Testis (tissue), 3 donors: ENCODE results near the gene ITGA1. TPM values are rescaled to one million over a fixed set of nuclear protein-coding genes. Genes with fewer than 3 reads are reported as not detected.

Source experiments
- DNase-seq: peaks from one replicate; pipeline ENCODE4 v3.0.0-alpha.2; 2019
- H3K27ac ChIP-seq, 2 donors: fragments of 200-600 bp; sonication (generic); one replicate each; pipeline ENCODE4 v1.5.1; 2019
- H3K27me3 ChIP-seq: fragments of 200-600 bp; sonication (generic); one replicate; pipeline ENCODE4 v1.5.1; 2019
- H3K36me3 ChIP-seq: fragments of 200-600 bp; sonication (generic); one replicate; pipeline ENCODE4 v1.5.1; 2017; ENCODE audit warnings: low read depth; ENCODE audit errors: missing control alignments
- H3K4me1 ChIP-seq: fragments of 200-600 bp; sonication (generic); one replicate; pipeline ENCODE4 v1.5.1; 2019
- H3K4me3 ChIP-seq, 2 donors: fragments of 200-600 bp; sonication (generic); one replicate each; pipeline ENCODE4 v1.5.1; 2017 to 2019
- H3K9me3 ChIP-seq: fragments of 200-600 bp; sonication (generic); one replicate; pipeline ENCODE4 v1.5.1; 2017
- CTCF ChIP-seq, 3 experiments: fragments of 450-650 bp in 2 of 3; fragments of 200-600 bp in 1 of 3; sonication (generic) in 1 of 3; IDR thresholded peaks; one replicate each; pipeline ENCODE4 v1.5.1; 2016 to 2019; ENCODE audit warnings: antibody characterized with exemption in 3 of 3, mild to moderate bottlenecking in 2 of 3, moderate library complexity in 1 of 3
- POLR2A ChIP-seq: fragments of 450-650 bp; IDR thresholded peaks from one replicate; pipeline ENCODE4 v1.6.1; 2017; ENCODE audit warnings: antibody characterized with exemption, mild to moderate bottlenecking, moderate library complexity
- WGBS, 2 donors: methylation state at CpG; one replicate each; pipeline ENCODE4 v1.1.5; 2018; 5-methylcytosine and 5-hydroxymethylcytosine counted together
- intact Hi-C: fragments of 100-400 bp; cut with DNase I; formaldehyde crosslinking; loops from one replicate; pipeline ENCODE4 v1.15.1; 2023; ENCODE audit warnings: low total_unique reads
- polyA plus RNA-seq: library from polyadenylated mRNA; stranded (reverse); fragments of 350-450 nt; fragmentation: Illumina TruSeq; extraction: RNeasy Lipid Tissue Mini Kit (QIAGEN cat#74804); gene quantifications from one replicate; pipeline ENCODE4 v1.2.3, GENCODE V29; 2014; ENCODE audit warnings: low read depth, low replicate concordance; ENCODE audit not compliant: insufficient read depth
- total RNA-seq, 2 donors: library from RNA; depleted of rRNA; stranded (reverse); fragments of >200 nt; gene quantifications; one replicate each; pipeline ENCODE4 v1.2.3, GENCODE V29; 2016

Gene ITGA1
- total and polyA plus RNA-seq, 3 donors from 2014 or later: 7.3 to 8.1 (median 7.5) TPM

GRCh38 chr5:52896534-52897237 is 109.0 kb downstream of the ITGA1 start:
- Histone ChIP-seq H3K27ac (no peak overlapping the region), H3K4me3 (no peak overlapping the region), H3K36me3 (no peaks in the 10 kb centered on the region), H3K4me1 (peaks cover 3% of the 10 kb centered on the region), H3K9me3 (no peaks in the 10 kb centered on the region), H3K27me3 (no peaks in the 10 kb centered on the region)
- intact Hi-C loops: no loop called here
- 61 to 70% methylated on average over 2 of the region's 2 CpGs for WGBS, 2 donors
- no peak for DNase-seq
- TF ChIP-seq POLR2A: no peak
- TF ChIP-seq CTCF (IDR thresholded peaks at IDR 0.05): no peak

- TF ChIP-seq CTCF (IDR thresholded peaks at IDR 0.05): no peak
- TF ChIP-seq POLR2A: no peak
- H3K4me1 ChIP-seq: peaks cover 3% of the 10 kb centered on the region
- DNase-seq: no peak
- no peaks in the 10 kb centered on the region for H3K36me3 ChIP-seq
- H3K27me3 ChIP-seq: no peaks in the 10 kb centered on the region
- no peak overlapping the region for H3K4me3 ChIP-seq
- H3K27ac ChIP-seq: no peak overlapping the region
- H3K9me3 ChIP-seq: no peaks in the 10 kb centered on the region
- intact Hi-C loops: no loop called here
These were observed 109.5 kb downstream of the ITGA1 start for GRCh38 chr5:52897238-52897614.

GRCh38 chr5:52898961-52899680 is 111.4 kb downstream of the ITGA1 start:
- DNase-seq: no peak
- no peak for TF ChIP-seq POLR2A
- TF ChIP-seq CTCF (IDR thresholded peaks at IDR 0.05): no peak
- H3K4me3 ChIP-seq: no peak overlapping the region
- H3K4me1 ChIP-seq: peaks cover 3% of the 10 kb centered on the region
- H3K36me3 ChIP-seq: no peaks in the 10 kb centered on the region
- intact Hi-C loops: no loop called here
- WGBS, 2 donors: 59 to 79% methylated on average over 5 of the region's 5 CpGs
- no peak overlapping the region for H3K27ac ChIP-seq
- H3K27me3 ChIP-seq: no peaks in the 10 kb centered on the region
- no peaks in the 10 kb centered on the region for H3K9me3 ChIP-seq

DNA sequence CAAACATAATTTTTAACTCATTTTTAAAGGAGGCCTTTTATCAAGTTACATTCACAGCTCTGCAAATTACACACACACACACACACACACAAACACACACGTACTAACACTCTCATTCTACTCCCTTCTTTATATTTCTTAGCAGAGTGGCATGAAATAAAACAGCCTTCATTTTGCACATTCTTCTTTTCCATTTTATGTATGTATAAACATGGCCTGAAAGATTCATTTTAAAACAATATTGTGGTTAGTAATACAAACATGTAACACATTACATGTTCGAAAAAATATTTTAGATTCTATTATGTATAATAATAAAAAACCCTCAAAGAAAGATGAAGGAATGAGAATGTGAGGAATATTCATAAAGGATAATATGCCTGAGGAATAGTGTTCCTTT is 115.4 kb downstream of the ITGA1 start:
- Histone ChIP-seq H3K27ac (no peak overlapping the region), H3K9me3 (no peaks in the 10 kb centered on the region), H3K4me3 (no peak overlapping the region), H3K27me3 (no peaks in the 10 kb centered on the region), H3K4me1 (no peaks in the 10 kb centered on the region), H3K36me3 (no peaks in the 10 kb centered on the region)
- intact Hi-C loops: no loop called here
- WGBS, 2 donors: 85 to 93% methylated on average over 2 of the region's 2 CpGs
- TF ChIP-seq CTCF (IDR thresholded peaks at IDR 0.05) (no peak), POLR2A (no peak)
- no peak for DNase-seq
